IPS-20b (cell line): Measurements from ENCODE around the gene PRPF38B.
A peak's percentile ranks its signal among the peaks of the same experiment; 100 is the strongest.
"Not testable (repeated sequence)": the region's sequence is repeated elsewhere in the genome, so short reads cannot be mapped to it uniquely, and the experiment has no call there.

ENCODE experiments used
- H3K27ac ChIP-seq: one replicate; pipeline ENCODE4 v1.5.1; 2013; ENCODE audit warnings: low read length
- H3K27me3 ChIP-seq: 2 replicates; pipeline ENCODE4 v1.6.1; 2013; ENCODE audit warnings: mild to moderate bottlenecking, low read length, inconsistent platforms; ENCODE audit not compliant: insufficient read depth
- H3K36me3 ChIP-seq: 2 replicates; pipeline ENCODE4 v1.6.1; 2013; ENCODE audit warnings: low read depth, mild to moderate bottlenecking, inconsistent platforms, low read length, moderate library complexity; ENCODE audit not compliant: insufficient read depth
- H3K4me1 ChIP-seq: 2 replicates; pipeline ENCODE4 v1.6.1; 2013; ENCODE audit warnings: mild to moderate bottlenecking, control low read depth, inconsistent platforms, low read length, moderate library complexity; ENCODE audit not compliant: insufficient read depth
- H3K4me3 ChIP-seq: 2 replicates; pipeline ENCODE4 v1.5.1; 2013; ENCODE audit warnings: mild to moderate bottlenecking, low read length, inconsistent platforms
- H3K9ac ChIP-seq: 2 replicates; pipeline ENCODE4 v1.6.1; 2013; ENCODE audit warnings: low read depth, mild to moderate bottlenecking, inconsistent platforms, low read length, moderate library complexity
- H3K9me3 ChIP-seq: 2 replicates; pipeline ENCODE4 v1.6.1; 2013; ENCODE audit warnings: mild to moderate bottlenecking, low read depth, low read length, inconsistent platforms; ENCODE audit not compliant: insufficient read depth

Gene PRPF38B

GRCh38 chr1:108663074-108663473 is 29.0 kb upstream of the PRPF38B start:
- H3K27me3 ChIP-seq, result peaks cover 34% of the 10 kb centered on the region
- no peak overlapping the region for H3K27ac ChIP-seq
- H3K4me3 ChIP-seq, result no peak overlapping the region
- no peak overlapping the region for H3K9ac ChIP-seq
- no peaks in the 10 kb centered on the region for H3K4me1 ChIP-seq
- H3K36me3 ChIP-seq, result no peaks in the 10 kb centered on the region
- H3K9me3 ChIP-seq, result no peaks in the 10 kb centered on the region

- H3K9ac ChIP-seq, result no peak overlapping the region
- no peak overlapping the region for H3K27ac ChIP-seq
- H3K4me1 ChIP-seq, result no peaks in the 10 kb centered on the region
- no peak overlapping the region for H3K4me3 ChIP-seq
- H3K27me3 ChIP-seq, result peaks cover 33% of the 10 kb centered on the region
- H3K9me3 ChIP-seq, result no peaks in the 10 kb centered on the region
- H3K36me3 ChIP-seq, result no peaks in the 10 kb centered on the region
Observed at GRCh38 chr1:108664481-108664880, 27.6 kb upstream of the PRPF38B start.

DNA sequence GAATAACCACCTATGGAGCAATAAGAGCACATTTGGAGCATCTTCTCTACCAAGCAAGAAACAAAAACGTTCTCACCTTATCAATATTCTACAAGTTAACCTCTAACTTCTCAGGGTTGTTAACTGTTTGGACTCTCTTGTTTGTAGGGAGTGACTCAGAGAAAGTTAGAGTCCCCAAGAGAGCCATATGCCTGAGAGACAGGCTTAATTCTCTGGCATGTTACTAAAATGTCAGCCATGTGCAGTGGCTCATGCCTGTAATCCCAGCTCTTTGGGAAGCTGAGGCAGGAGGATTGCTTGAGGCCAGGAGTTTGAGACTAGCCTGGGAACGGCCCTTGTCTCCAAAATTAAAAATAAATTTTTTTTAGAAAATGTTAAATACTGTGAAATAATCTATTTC is 27.0 kb upstream of the PRPF38B start:
- Histone ChIP-seq H3K9ac (no peak overlapping the region), H3K36me3 (no peaks in the 10 kb centered on the region), H3K4me3 (no peak overlapping the region), H3K27ac (no peak overlapping the region), H3K4me1 (no peaks in the 10 kb centered on the region), H3K9me3 (no peaks in the 10 kb centered on the region), H3K27me3 (peaks cover 27% of the 10 kb centered on the region)

GRCh38 chr1:108665771-108666170 is 26.3 kb upstream of the PRPF38B start:
- H3K27me3 ChIP-seq, result peaks cover 23% of the 10 kb centered on the region
- no peak overlapping the region for H3K27ac ChIP-seq
- no peak overlapping the region for H3K4me3 ChIP-seq
- H3K9ac ChIP-seq, result no peak overlapping the region
- no peaks in the 10 kb centered on the region for H3K9me3 ChIP-seq
- H3K4me1 ChIP-seq, result no peaks in the 10 kb centered on the region
- no peaks in the 10 kb centered on the region for H3K36me3 ChIP-seq

DNA sequence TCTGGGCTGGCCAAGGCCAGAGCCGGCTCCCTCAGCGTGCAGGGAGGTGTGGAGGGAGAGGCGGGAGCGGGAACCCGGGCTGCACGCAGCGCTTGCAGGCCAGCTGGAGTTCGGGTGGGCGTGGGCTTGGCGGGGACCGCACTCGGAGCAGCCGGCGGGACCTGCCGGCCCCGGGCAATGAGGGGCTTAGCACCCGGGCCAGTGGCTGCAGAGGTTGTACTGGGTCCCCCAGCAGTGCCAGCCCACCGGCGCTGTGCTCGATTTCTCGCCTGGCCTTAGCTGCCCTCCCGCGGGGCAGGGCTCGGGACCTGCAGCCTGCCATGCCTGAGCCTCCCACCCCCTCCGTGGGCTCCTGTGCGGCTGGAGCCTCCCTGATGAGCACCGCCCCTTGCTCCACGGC is 24.7 kb upstream of the PRPF38B start:
- H3K4me1 ChIP-seq, H3K27me3 ChIP-seq, H3K9me3 ChIP-seq, H3K27ac ChIP-seq, H3K36me3 ChIP-seq, H3K9ac ChIP-seq, H3K4me3 ChIP-seq: not testable (repeated sequence)

DNA sequence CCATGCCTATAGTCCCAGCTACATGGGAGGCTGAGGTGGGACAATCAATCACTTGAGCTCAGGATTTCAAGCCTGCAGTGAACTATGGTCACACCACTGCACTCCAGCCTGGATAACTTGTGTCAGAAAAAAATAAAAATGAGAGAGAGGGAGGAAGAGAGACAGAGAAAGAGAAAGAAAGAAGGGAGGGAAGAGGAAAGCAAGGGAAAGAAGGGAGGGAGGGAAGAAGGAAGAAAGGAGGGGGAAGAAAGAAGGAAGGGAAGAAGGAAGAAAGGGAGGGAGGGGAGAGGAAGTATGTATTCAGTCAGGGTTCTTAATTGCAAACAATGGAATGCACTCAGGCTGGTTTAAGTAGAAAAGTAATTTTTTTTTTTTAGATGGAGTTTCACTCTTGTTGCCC is 23.3 kb upstream of the PRPF38B start:
- no peaks in the 10 kb centered on the region for H3K4me1 ChIP-seq
- H3K4me3 ChIP-seq, result no peak overlapping the region
- H3K36me3 ChIP-seq, result no peaks in the 10 kb centered on the region
- no peaks in the 10 kb centered on the region for H3K27me3 ChIP-seq
- H3K9ac ChIP-seq, result no peak overlapping the region
- H3K9me3 ChIP-seq, result no peaks in the 10 kb centered on the region
- no peak overlapping the region for H3K27ac ChIP-seq

DNA sequence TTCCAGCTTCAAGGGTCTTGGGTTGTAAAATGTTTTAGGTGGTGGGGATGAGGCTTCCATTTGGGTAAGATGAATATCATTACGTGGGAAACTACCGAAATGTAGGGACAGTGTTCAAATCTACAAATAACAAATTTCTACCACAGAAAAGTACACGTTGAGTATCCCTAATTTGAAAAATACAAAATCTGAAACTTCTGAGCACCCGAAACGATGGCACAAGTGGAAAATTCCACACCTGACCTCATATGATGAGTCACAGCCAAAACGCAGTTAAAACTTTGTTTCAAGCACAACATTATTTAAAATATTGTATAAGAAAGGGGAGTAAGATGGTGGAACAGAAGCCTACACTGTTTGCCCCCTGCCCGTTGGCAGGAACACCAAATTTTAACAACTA is 22.4 kb upstream of the PRPF38B start:
- H3K4me1 ChIP-seq, result no peaks in the 10 kb centered on the region
- H3K36me3 ChIP-seq, result no peaks in the 10 kb centered on the region
- no peaks in the 10 kb centered on the region for H3K27me3 ChIP-seq
- H3K9me3 ChIP-seq, result no peaks in the 10 kb centered on the region
- H3K9ac ChIP-seq, result no peak overlapping the region
- no peak overlapping the region for H3K27ac ChIP-seq
- no peak overlapping the region for H3K4me3 ChIP-seq

GRCh38 chr1:108670131-108670773 is 21.9 kb upstream of the PRPF38B start:
- Histone ChIP-seq H3K27ac (no peak overlapping the region), H3K27me3 (no peaks in the 10 kb centered on the region), H3K4me3 (no peak overlapping the region), H3K4me1 (no peaks in the 10 kb centered on the region), H3K9me3 (no peaks in the 10 kb centered on the region), H3K9ac (no peak overlapping the region), H3K36me3 (no peaks in the 10 kb centered on the region)

- H3K4me3 ChIP-seq, result no peak overlapping the region
- H3K27ac ChIP-seq, result no peak overlapping the region
- H3K9me3 ChIP-seq, result no peaks in the 10 kb centered on the region
- no peaks in the 10 kb centered on the region for H3K36me3 ChIP-seq
- no peak overlapping the region for H3K9ac ChIP-seq
- H3K4me1 ChIP-seq, result no peaks in the 10 kb centered on the region
- H3K27me3 ChIP-seq, result no peaks in the 10 kb centered on the region
Observed at GRCh38 chr1:108671143-108671542, 21.0 kb upstream of the PRPF38B start.

- no peaks in the 10 kb centered on the region for H3K9me3 ChIP-seq
- no peaks in the 10 kb centered on the region for H3K27me3 ChIP-seq
- H3K4me1 ChIP-seq, result no peaks in the 10 kb centered on the region; the same call in 1 of the 2 replicates
- no peaks in the 10 kb centered on the region for H3K36me3 ChIP-seq
- H3K4me3 ChIP-seq, result no peak overlapping the region
- no peak overlapping the region for H3K9ac ChIP-seq
- H3K27ac ChIP-seq, result no peak overlapping the region
Observed at GRCh38 chr1:108678706-108679105, 13.4 kb upstream of the PRPF38B start.

DNA sequence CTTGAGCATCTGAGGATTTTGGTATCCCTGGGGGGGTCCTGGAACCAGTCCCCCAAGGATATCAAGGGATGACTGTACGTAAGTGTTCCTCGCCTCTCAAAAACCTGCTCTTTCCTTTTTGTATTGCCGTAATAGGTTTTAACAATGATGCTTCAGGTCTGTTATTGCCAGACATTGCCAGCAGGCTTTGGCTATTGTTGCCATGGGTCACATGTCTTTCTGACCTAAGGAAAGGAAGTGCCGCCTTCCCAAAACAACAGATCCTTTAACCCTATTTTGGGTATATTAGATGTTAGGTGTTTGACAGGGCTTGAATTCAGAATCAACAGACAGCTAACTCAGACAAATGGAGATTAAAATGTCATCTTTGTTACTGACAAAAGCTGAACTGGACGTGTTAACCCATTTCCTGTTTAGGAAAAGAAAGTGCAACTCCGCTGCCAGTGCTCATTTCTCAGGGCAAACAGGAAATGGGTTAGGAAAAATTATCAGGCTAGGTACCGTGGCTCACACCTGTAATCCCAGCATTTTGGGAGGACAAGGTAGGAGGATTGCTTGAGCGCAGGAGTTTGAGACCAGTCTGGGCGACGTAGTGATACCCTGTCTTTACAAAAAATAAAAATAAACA is 12.4 kb upstream of the PRPF38B start:
- no peaks in the 10 kb centered on the region for H3K36me3 ChIP-seq
- H3K27me3 ChIP-seq, result no peaks in the 10 kb centered on the region
- H3K27ac ChIP-seq, result no peak overlapping the region
- H3K9ac ChIP-seq, result peak overlapping the region; percentile 16; the same call in 1 of the 2 replicates
- no peaks in the 10 kb centered on the region for H3K9me3 ChIP-seq
- no peaks in the 10 kb centered on the region; the same call in 1 of the 2 replicates for H3K4me1 ChIP-seq
- no peak overlapping the region for H3K4me3 ChIP-seq

GRCh38 chr1:108681701-108682100 is 10.4 kb upstream of the PRPF38B start:
- not testable (repeated sequence) for H3K27ac ChIP-seq, H3K9me3 ChIP-seq, H3K36me3 ChIP-seq, H3K27me3 ChIP-seq, H3K4me3 ChIP-seq, H3K4me1 ChIP-seq
- H3K9ac ChIP-seq, result peak overlapping the region; percentile 71; the same call in 1 of the 2 replicates
